CD14-positive monocyte (primary cell): ENCODE results near the gene IQGAP2. TPM values are rescaled to one million over a fixed set of nuclear protein-coding genes. Genes with fewer than 3 reads are reported as not detected.

Source experiments
- DNase-seq, 3 donors: peaks; one replicate each; pipeline ENCODE4 v3.0.0-alpha.2; 2011 to 2022
- H2AFZ ChIP-seq: 2 replicates; pipeline ENCODE4 v1.6.0; 2012; ENCODE audit warnings: mild to moderate bottlenecking, low read depth, low read length, inconsistent platforms; ENCODE audit not compliant: insufficient read depth, poor library complexity, severe bottlenecking
- H3K27ac ChIP-seq, 2 donors: 1 replicate in 1 of 2; 2 replicates in 1 of 2; pipeline ENCODE4 v1.5.1; 2012 to 2013; ENCODE audit warnings: low read length in 2 of 2, control low read depth in 1 of 2, inconsistent platforms in 1 of 2, low read depth in 1 of 2, mild to moderate bottlenecking in 1 of 2
- H3K27me3 ChIP-seq, 2 donors: one replicate each; pipeline versions ENCODE4 v1.6.0 to v1.6.1; 2011 to 2013; ENCODE audit warnings: low read length in 2 of 2; ENCODE audit not compliant: control insufficient read depth in 2 of 2, insufficient read depth in 2 of 2
- H3K36me3 ChIP-seq, 2 donors: replicated peaks in 1 of 2; 1 replicate in 1 of 2; 2 replicates in 1 of 2; pipeline versions ENCODE4 v1.5.1 to v1.6.1; 2012 to 2013; ENCODE audit warnings: low read length in 2 of 2, control low read depth in 1 of 2, inconsistent platforms in 1 of 2, mild to moderate bottlenecking in 1 of 2; ENCODE audit not compliant: insufficient read depth in 2 of 2, control insufficient read depth in 1 of 2
- H3K4me1 ChIP-seq, 2 donors: 1 replicate in 1 of 2; 2 replicates in 1 of 2; pipeline versions ENCODE4 v1.5.1 to v1.6.1; 2012 to 2013; ENCODE audit warnings: low read length in 2 of 2, control low read depth in 1 of 2, inconsistent platforms in 1 of 2, mild to moderate bottlenecking in 1 of 2, moderate library complexity in 1 of 2; ENCODE audit not compliant: insufficient read depth in 2 of 2, control insufficient read depth in 1 of 2
- H3K4me2 ChIP-seq: replicated peaks from 2 replicates; pipeline ENCODE3; 2012; ENCODE audit warnings: low read length, moderate library complexity, mild to moderate bottlenecking; ENCODE audit not compliant: poor library complexity, severe bottlenecking; ENCODE audit errors: extremely low read depth
- H3K4me3 ChIP-seq, 3 experiments: fragments of 200-600 bp in 1 of 3; sonication (generic) in 1 of 3; replicated peaks in 1 of 3; 1 replicate in 2 of 3; 2 replicates in 1 of 3; pipeline ENCODE4 v1.5.1; 2011 to 2013; ENCODE audit warnings: low read length in 3 of 3, mild to moderate bottlenecking in 3 of 3, control low read depth in 2 of 3, low read depth in 2 of 3, inconsistent platforms in 1 of 3, moderate library complexity in 1 of 3
- H3K79me2 ChIP-seq: 2 replicates; pipeline ENCODE4 v1.6.0; 2012; ENCODE audit warnings: mild to moderate bottlenecking, control low read depth, inconsistent platforms, low read length, moderate library complexity; ENCODE audit not compliant: insufficient read depth
- H3K9ac ChIP-seq: 2 replicates; pipeline ENCODE4 v1.6.0; 2017; ENCODE audit warnings: low read length, mild to moderate bottlenecking; ENCODE audit not compliant: insufficient read depth, poor library complexity, severe bottlenecking
- H3K9me3 ChIP-seq, 2 donors: replicated peaks in 1 of 2; 1 replicate in 1 of 2; 2 replicates in 1 of 2; pipeline versions ENCODE4 v1.5.1 to v1.6.1; 2012 to 2013; ENCODE audit warnings: low read length in 2 of 2, control low read depth in 1 of 2; ENCODE audit not compliant: control insufficient read depth in 1 of 2, insufficient read depth in 1 of 2
- H4K20me1 ChIP-seq: 2 replicates; pipeline ENCODE4 v1.6.0; 2012; ENCODE audit warnings: mild to moderate bottlenecking, low read length, control low read depth, moderate library complexity; ENCODE audit not compliant: insufficient read depth
- H3K27ac Mint-ChIP-seq, 7 donors: one replicate each; pipeline ENCODE4 v1.8.0; 2020; ENCODE audit warnings: mild to moderate bottlenecking in 7 of 7, mixed read lengths in 7 of 7, moderate library complexity in 6 of 7, inconsistent platforms in 2 of 7
- H3K27me3 Mint-ChIP-seq, 3 donors: one replicate each; pipeline ENCODE4 v1.8.0; 2021 to 2022; ENCODE audit warnings: low read depth in 3 of 3, mild to moderate bottlenecking in 3 of 3, mixed read lengths in 3 of 3, moderate library complexity in 3 of 3, inconsistent platforms in 1 of 3
- H3K36me3 Mint-ChIP-seq, 2 donors: one replicate each; pipeline ENCODE4 v1.8.0; 2020; ENCODE audit warnings: mixed read lengths in 2 of 2, inconsistent platforms in 1 of 2, mild to moderate bottlenecking in 1 of 2
- H3K4me1 Mint-ChIP-seq: one replicate; pipeline ENCODE4 v1.8.0; 2020; ENCODE audit warnings: mild to moderate bottlenecking, mixed read lengths
- H3K4me3 Mint-ChIP-seq, 2 donors: one replicate each; pipeline ENCODE4 v1.8.0; 2020; ENCODE audit warnings: mild to moderate bottlenecking in 2 of 2, mixed read lengths in 2 of 2, moderate library complexity in 1 of 2
- H3K9me3 Mint-ChIP-seq, 7 donors: one replicate each; pipeline ENCODE4 v1.8.0; 2020 to 2022; ENCODE audit warnings: mixed read lengths in 7 of 7, mild to moderate bottlenecking in 6 of 7, moderate library complexity in 6 of 7, inconsistent platforms in 2 of 7
- CTCF ChIP-seq: fragments of 200-600 bp; IDR thresholded peaks from one replicate; pipeline ENCODE4 v1.8.0; 2022; ENCODE audit warnings: antibody characterized with exemption, mild to moderate bottlenecking
- WGBS: methylation state at CpG from one replicate; pipeline ENCODE4 v1.1.5; 2013; ENCODE audit warnings: missing lambda C conversion rate; ENCODE audit not compliant: insufficient coverage; 5-methylcytosine and 5-hydroxymethylcytosine counted together
- intact Hi-C, 2 donors: fragments of 100-400 bp; cut with micrococcal nuclease; formaldehyde crosslinking; loops; one replicate each; pipeline versions ENCODE4 v1.15.0 to v1.15.1; 2023
- polyA plus RNA-seq, 3 donors: library from polyadenylated mRNA; depleted of rRNA in 1 of 3; unstranded in 2 of 3; stranded (reverse) in 1 of 3; fragments of 300-500 nt in 2 of 3; fragments of >200 nt in 1 of 3; fragmentation: Illumina TruSeq in 2 of 3; gene quantifications; 1 replicate in 2 of 3; 2 replicates in 1 of 3; pipeline ENCODE4 v1.2.3, GENCODE V29; 2012 to 2021

Gene IQGAP2
- polyA plus RNA-seq, 3 donors = 21.4 to 50.9 (median 35.4) TPM

- H3K4me3 ChIP-seq = no peak overlapping the region
- DNase-seq = no peak
- peak overlapping the region in 1 of 7 donors; percentile 43 for H3K27ac Mint-ChIP-seq
Measured at GRCh38 chr5:76383126-76383832, 19.8 kb upstream of the IQGAP2 start.

GRCh38 chr5:76384189-76384588 lies 18.9 kb upstream of the IQGAP2 start:
- intact Hi-C loops = no loop called here
- no peak overlapping the region for H3K4me2 ChIP-seq
- no peak for DNase-seq
- TF ChIP-seq CTCF = no peak
- H2AFZ ChIP-seq = no peak overlapping the region
- H4K20me1 ChIP-seq = no peaks in the 10 kb centered on the region
- Mint-ChIP-seq H3K36me3 (no peaks in the 10 kb centered on the region), H3K4me1 (peaks cover 15% of the 10 kb centered on the region), H3K4me3 (no peak overlapping the region), H3K9me3 (no peaks in the 10 kb centered on the region), H3K27ac (no peak overlapping the region), H3K27me3 (peaks cover 0 to 2% (median 2%) of the 10 kb centered on the region in 3 donors)
- H3K27me3 ChIP-seq = no peaks in the 10 kb centered on the region
- no peaks in the 10 kb centered on the region for H3K36me3 ChIP-seq
- H3K4me3 ChIP-seq = no peak overlapping the region
- WGBS = 10% methylated on average over 2 of the region's 4 CpGs
- H3K27ac ChIP-seq = no peak overlapping the region
- H3K9ac ChIP-seq = no peak overlapping the region
- no peaks in the 10 kb centered on the region for H3K79me2 ChIP-seq
- peaks cover 5 to 10% of the 10 kb centered on the region in 2 donors for H3K4me1 ChIP-seq
- H3K9me3 ChIP-seq = no peaks in the 10 kb centered on the region

More at GRCh38 chr5:76383126-76383832, 19.8 kb upstream of the IQGAP2 start:
- Mint-ChIP-seq H3K4me1 (peaks cover 21% of the 10 kb centered on the region), H3K9me3 (peaks cover 0 to 3% (median 0%) of the 10 kb centered on the region in 7 donors), H3K4me3 (no peak overlapping the region), H3K36me3 (no peaks in the 10 kb centered on the region), H3K27me3 (peaks cover 0 to 2% (median 0%) of the 10 kb centered on the region in 3 donors)
- Histone ChIP-seq H3K4me2 (no peak overlapping the region), H3K27me3 (no peaks in the 10 kb centered on the region), H2AFZ (no peak overlapping the region), H3K36me3 (no peaks in the 10 kb centered on the region), H3K9me3 (no peaks in the 10 kb centered on the region), H3K27ac (no peak overlapping the region), H3K79me2 (no peaks in the 10 kb centered on the region), H3K9ac (no peak overlapping the region), H4K20me1 (no peaks in the 10 kb centered on the region), H3K4me1 (peaks cover 9 to 15% of the 10 kb centered on the region in 2 donors)
- intact Hi-C loops = no loop called here
- TF ChIP-seq CTCF = no peak
- WGBS = 100% methylated on average over 2 of the region's 4 CpGs
